HG02870 (cell line): ENCODE measurements around the gene CSTF2.
"Not testable (repeated sequence)": the region's sequence is repeated elsewhere in the genome, so short reads cannot be mapped to it uniquely, and the experiment has no call there.

ENCODE experiments used
- ATAC-seq: cut with Tn5 transposase; IDR thresholded peaks from one replicate; pipeline ENCODE4 v1.9.1; 2021; ENCODE audit warnings: mild to moderate bottlenecking, moderate library complexity; ENCODE audit not compliant: unreplicated experiment

The CSTF2 gene

GRCh38 chrX:100819837-100820666 is at the start of gene CSTF2:
Gene CSTF2 (plus strand): TSS chrX:100820391. CDS start chrX:100820417, 26 bp downstream.
- ATAC-seq = peak; percentile 98

DNA sequence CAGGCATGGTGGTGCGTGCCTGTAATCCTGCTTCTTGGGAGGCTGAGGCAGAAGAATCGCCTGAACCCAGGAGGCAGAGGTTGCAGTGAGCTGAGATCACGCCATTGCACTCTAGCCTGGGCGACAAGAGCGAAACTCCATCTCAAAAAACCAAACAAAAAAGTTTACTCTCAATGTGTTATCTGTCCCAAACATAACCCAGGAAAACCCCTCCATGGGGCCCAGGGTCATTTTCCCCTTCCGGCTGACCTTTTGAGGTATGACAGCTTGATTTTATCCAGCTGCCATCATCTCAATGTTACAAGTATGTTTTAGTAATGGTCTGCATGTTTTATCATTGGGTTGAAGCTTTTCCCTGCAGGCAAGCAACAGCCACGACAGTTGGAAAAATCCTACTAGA is 23.8 kb upstream of the CSTF2 start:
- ATAC-seq = not testable (repeated sequence)

- ATAC-seq = no peak
Measured at GRCh38 chrX:100797359-100797758, 22.8 kb upstream of the CSTF2 start.

GRCh38 chrX:100798484-100799214 is 21.5 kb upstream of the CSTF2 start:
- no peak for ATAC-seq

GRCh38 chrX:100802843-100803242 is 17.3 kb upstream of the CSTF2 start:
- ATAC-seq = no peak

GRCh38 chrX:100804780-100805179 is 15.4 kb upstream of the CSTF2 start:
- no peak for ATAC-seq

- ATAC-seq = not testable (repeated sequence)
Measured at GRCh38 chrX:100808265-100808664, 11.9 kb upstream of the CSTF2 start.

DNA sequence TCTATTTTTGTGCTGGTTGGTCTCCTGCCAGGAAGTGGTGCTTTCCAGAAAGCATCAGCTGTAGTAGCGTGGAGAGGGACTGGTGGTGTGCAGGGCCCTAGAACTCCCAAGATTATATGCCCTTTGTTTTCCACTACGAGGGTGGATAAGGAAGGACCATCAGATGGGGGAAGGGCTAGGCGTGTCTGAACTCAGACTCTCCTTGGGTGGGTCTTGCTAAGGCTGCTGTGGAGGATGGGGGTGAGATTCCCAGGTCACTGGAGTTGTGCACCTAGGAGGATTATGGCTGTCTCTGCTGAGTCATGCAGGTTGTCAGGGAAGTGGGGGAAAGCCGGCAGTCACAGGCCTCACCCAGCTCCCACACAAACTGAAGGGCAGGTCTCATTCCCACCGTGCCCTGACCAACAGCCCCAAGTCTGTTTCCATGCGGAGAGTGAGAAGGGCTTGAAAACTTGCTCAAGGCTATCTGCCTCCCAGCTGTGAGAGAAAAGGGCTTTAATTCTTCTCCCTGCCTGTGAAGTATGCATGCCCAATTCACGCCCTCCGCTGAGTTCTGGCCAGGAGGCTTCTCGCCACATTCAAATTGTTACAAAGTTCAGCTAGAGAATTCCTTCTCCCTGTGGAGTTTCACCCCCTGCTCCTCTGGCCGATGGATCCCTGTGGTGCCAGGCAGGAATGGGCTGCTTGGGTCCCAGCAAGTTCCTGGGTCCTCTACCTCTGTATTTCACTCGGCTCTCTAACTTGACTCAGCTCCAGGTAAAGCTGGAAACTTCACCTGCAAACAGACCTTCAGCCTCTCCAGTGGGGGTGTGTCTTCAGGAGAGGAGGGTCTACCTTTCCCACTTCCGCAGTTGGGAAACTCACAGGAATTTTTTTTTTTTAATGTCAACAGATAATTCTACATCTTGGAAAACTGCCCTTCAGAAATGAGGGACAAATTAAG is 7.7 kb upstream of the CSTF2 start:
- ATAC-seq = no peak

DNA sequence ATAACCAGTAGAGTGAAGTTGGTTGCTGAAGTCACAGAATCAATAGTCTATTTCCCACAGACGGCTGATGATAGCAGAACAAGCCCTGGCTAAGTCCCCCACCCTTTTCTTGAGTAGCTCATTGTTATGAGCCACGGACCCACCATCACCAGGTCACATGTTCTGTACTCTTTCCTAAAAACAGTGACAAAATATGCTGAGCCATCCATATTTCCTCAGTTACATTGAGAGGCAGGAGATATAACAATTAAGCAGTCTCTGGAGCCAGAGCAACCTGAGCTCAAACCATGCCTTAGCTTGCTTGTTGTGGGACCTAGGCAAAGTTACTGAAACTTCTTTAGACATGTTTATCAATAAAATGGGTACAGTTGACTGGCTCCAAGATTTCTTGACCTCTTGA is 2.9 kb upstream of the CSTF2 start:
- no peak for ATAC-seq

DNA sequence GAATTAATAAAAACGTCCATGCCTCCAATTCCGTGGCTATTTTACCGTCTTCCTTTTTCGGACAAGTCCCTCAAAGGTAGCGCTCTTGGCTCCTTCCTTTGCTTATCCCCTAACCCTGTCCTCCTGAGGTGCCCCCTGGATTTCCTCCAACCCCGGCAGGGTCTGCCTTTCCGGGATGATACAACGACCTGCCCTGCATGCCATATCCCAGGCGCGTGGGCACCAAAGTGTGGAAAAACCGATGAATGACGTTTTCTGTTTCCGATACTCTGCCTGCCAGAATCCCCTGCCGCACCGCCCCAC is 706 bp upstream of the CSTF2 start:
- no peak for ATAC-seq

DNA sequence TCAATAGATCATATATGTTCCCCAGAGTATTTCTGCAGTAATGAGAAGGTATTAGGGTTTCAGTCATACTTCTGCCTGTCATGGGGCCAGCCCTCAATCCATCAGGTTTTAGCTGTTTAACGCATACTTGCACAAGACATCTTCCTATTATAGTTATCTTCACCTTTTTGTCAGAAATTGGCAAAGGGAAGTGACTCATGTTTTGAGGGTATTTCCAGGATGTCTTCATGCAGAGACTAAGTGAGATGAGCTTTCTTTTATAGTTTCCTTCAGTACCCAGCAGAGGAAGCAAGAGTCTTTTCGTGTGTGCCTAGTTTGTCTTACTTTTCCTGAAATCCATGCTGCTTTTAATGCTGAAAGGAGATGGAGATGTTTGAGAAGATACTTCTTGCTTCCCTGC is 9.5 kb downstream of the CSTF2 start:
- peak; percentile 54 for ATAC-seq

- peak; percentile 41 for ATAC-seq
Measured at GRCh38 chrX:100830143-100830542, 10.0 kb downstream of the CSTF2 start.

DNA sequence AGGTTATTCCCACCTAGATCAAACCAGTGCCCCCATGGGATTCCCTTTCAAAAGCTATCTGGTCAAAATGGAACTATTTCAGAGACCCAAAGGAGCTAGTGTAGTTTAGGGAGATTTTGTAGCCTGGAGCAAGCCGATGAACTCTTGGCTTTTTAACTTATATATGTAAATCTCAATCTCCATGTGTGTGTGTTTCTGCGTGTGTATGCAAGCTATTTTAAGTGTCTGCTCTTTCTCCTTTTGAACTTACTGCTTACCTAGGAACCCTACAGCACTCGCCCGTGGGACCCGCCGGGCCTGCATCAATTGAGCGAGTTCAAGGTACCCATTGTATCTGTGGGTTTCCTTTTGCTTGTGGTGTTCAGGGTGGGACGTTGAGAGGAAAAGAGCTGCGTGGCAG is 10.4 kb downstream of the CSTF2 start:
- ATAC-seq = peak; percentile 52

GRCh38 chrX:100831219-100831946 is 11.2 kb downstream of the CSTF2 start:
- no peak for ATAC-seq

- no peak for ATAC-seq
Measured at GRCh38 chrX:100850317-100850716, 30.1 kb downstream of the CSTF2 start.

DNA sequence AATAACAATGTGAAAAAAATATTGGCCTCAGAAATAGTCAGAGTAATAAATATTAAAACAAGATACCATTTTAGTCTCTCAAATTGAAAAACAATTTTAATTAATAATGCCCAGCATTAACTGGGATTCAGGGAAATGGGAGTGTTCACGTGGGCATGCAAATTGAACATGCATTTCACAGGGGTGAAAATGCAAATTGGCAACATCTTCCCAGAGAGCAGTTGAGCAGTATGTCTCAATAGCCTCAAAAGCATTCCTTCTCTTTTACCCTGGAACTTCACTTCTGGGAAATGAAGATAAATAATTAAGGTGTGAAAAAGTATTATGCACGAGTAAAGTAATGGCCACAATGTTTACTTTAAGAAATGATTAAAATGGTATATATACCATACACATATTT is 32.6 kb downstream of the CSTF2 start:
- ATAC-seq = no peak

GRCh38 chrX:100863326-100863864 is 43.2 kb downstream of the CSTF2 start:
- ATAC-seq = no peak

DNA sequence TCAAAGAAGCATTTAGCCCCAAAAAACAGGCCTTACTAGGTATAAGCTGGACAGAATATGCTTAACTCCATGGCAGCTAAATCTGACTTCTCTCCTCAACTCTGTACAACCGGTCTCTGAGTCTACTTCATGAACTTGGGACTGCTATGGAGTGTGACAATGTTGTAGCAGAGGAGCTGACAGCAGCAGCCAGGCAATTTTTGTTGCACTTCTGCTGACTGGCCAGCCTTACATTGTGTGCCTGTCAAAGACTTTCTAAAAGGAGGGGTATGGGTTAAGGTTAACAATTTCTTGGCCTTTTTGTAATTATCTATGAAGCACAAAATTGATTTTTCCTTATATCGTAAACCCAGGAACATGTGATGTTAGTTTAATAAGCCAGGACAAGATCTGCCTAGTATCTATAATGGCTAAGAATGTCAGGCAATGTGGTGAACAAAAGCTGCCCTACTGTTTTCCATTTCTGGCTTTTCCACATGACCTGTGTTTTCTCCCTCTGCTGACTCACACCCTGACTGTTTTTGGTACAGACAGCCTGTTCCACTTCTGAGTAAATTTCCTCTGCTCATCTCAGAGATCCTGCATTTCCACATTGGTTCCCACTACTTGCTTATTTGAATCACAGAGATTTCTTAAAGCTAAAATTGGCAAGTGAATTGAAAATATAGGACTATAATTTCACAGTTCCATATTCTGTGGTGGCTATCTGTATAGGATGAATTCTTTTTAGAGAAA is 44.6 kb downstream of the CSTF2 start:
- ATAC-seq = no peak

GRCh38 chrX:100868273-100868672 is 48.1 kb downstream of the CSTF2 start:
- no peak for ATAC-seq

GRCh38 chrX:100870527-100870926 is 50.3 kb downstream of the CSTF2 start:
- ATAC-seq = no peak
